ENCODE data around the gene CRLF3.
"Not testable (repeated sequence)": the region's sequence is repeated elsewhere in the genome, so short reads cannot be mapped to it uniquely, and the experiment has no call there.

CRLF3 gene

DNA sequence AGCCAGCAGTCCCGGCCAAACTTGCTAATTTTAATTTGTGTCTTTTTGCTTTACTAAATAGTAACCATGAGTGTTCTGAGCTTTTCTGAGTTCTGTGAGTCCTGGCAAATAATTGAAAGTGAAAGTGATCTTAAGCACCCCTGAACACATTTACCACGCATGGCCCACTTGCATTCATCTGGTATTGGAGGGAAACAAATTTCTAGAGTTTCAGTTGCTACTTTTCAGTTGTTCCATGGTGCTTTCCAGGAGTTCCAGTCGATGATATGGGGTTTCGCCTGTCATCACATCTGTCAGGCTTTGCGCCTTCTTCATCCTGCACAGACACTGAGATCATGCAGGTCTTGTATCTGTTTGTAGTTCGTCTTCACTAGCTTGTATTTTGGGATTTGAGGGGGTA is 44.1 kb downstream of the CRLF3 start:
- H3F3A ChIP-seq (ENCODE audit: insufficient read depth): peaks cover 49% of the 10 kb centered on the region
- no peak overlapping the region for H2AFZ ChIP-seq (ENCODE audit: low read depth, low read length, severe bottlenecking)
- H3K9me3 ChIP-seq (ENCODE audit: insufficient read depth, low read length): no peaks in the 10 kb centered on the region
- no peaks in the 10 kb centered on the region for H3K79me2 ChIP-seq (ENCODE audit: insufficient read depth, low read length)
- no peaks in the 10 kb centered on the region for H3K9me2 ChIP-seq (replicated peaks; ENCODE audit: insufficient read depth, low read length)
- H4K20me1 ChIP-seq (ENCODE audit: low read depth, low read length): 0 out of 2 replicates have a peak, but pooled peaks cover 9% of the 10 kb centered on the region
- H3K36me3 ChIP-seq (ENCODE audit: low read length): peaks cover 26% of the 10 kb centered on the region; the same call in 1 of the 2 replicates
- no peak overlapping the region for H3K4me2 ChIP-seq (ENCODE audit: low read depth, low read length, poor library complexity, severe bottlenecking)
- no peak overlapping the region for H3K27ac ChIP-seq (ENCODE audit: low read depth, low read length)
- no peak overlapping the region for H3K4me3 ChIP-seq (ENCODE audit: insufficient read depth, low read length, poor library complexity, severe bottlenecking)
- TF ChIP-seq, protein P1, sequence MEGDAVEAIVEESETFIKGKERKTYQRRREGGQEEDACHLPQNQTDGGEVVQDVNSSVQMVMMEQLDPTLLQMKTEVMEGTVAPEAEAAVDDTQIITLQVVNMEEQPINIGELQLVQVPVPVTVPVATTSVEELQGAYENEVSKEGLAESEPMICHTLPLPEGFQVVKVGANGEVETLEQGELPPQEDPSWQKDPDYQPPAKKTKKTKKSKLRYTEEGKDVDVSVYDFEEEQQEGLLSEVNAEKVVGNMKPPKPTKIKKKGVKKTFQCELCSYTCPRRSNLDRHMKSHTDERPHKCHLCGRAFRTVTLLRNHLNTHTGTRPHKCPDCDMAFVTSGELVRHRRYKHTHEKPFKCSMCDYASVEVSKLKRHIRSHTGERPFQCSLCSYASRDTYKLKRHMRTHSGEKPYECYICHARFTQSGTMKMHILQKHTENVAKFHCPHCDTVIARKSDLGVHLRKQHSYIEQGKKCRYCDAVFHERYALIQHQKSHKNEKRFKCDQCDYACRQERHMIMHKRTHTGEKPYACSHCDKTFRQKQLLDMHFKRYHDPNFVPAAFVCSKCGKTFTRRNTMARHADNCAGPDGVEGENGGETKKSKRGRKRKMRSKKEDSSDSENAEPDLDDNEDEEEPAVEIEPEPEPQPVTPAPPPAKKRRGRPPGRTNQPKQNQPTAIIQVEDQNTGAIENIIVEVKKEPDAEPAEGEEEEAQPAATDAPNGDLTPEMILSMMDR (IDR thresholded peaks at IDR 0.05; ENCODE audit: insufficient read depth, low read length, poor library complexity, severe bottlenecking): no peak
- H3K27me3 ChIP-seq (ENCODE audit: low read length): no peaks in the 10 kb centered on the region
- no peak overlapping the region for H3K9ac ChIP-seq (ENCODE audit: low read length)

DNA sequence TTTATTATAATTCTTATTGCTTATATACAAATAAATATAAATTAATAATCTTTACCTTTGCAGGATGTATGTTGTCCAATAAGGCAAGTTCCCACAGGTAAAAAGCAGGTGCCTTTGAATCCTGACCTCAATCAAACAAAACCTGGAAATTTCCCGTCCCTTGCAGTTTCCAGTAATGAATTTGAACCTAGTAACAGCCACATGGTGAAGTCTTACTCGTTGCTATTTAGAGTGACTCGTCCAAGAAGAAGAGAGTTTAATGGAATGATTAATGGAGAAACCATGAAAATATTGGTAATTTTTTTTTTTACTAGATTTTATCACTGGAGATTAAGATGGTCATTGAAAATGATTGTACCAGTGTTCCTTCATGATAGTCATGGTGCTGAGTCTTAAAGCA is 55.7 kb downstream of the CRLF3 start:
- peaks cover 21% of the 10 kb centered on the region; the same call in 1 of the 2 replicates for H3K36me3 ChIP-seq (ENCODE audit: low read length)
- H3K79me2 ChIP-seq (ENCODE audit: insufficient read depth, low read length); H3F3A ChIP-seq (ENCODE audit: insufficient read depth); H3K9ac ChIP-seq (ENCODE audit: low read length); H3K4me2 ChIP-seq (ENCODE audit: low read depth, low read length, poor library complexity, severe bottlenecking); H3K27ac ChIP-seq (ENCODE audit: low read depth, low read length); H3K27me3 ChIP-seq (ENCODE audit: low read length); H3K4me3 ChIP-seq (ENCODE audit: insufficient read depth, low read length, poor library complexity, severe bottlenecking); H4K20me1 ChIP-seq (ENCODE audit: low read depth, low read length); H3K9me2 ChIP-seq (replicated peaks; ENCODE audit: insufficient read depth, low read length); H2AFZ ChIP-seq (ENCODE audit: low read depth, low read length, severe bottlenecking); H3K9me3 ChIP-seq (ENCODE audit: insufficient read depth, low read length): not testable (repeated sequence)

DNA sequence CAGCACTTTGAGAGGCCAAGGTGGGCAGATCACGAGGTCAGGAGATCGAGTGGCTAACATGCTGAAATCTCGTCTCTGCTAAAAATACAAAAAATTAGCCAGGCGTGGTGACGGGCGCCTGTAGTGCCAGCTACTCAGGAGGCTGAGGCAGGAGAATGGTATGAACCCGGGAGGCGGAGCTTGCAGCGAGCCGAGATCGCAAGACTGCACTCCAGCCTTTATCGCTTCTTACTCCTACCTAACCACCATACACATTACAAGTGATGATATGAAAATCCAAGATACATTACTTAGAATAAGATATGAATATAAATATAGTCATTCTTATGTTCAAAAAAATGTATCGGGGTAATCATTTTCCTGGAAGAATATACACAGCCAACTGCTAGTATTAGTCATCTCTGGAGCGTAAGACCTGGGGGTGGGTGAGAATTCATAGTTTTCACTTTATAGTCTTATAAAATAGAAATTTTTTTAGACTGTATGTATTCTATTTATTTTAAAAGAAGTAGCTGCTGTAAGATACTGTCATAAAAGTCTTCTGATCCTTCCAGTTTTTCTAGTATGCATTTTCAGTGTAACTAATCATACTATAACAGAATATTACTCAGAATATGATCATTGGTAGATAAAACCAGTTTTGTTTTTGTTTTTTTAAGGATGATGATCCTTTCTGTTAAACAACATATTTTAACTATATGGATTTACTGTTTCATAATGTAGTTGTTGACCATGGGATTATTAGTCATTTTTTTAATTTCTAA is 56.7 kb downstream of the CRLF3 start:
- not testable (repeated sequence) for H3F3A ChIP-seq (ENCODE audit: insufficient read depth); H2AFZ ChIP-seq (ENCODE audit: low read depth, low read length, severe bottlenecking); H3K9ac ChIP-seq (ENCODE audit: low read length); H3K4me2 ChIP-seq (ENCODE audit: low read depth, low read length, poor library complexity, severe bottlenecking); H3K9me2 ChIP-seq (replicated peaks; ENCODE audit: insufficient read depth, low read length); H3K9me3 ChIP-seq (ENCODE audit: insufficient read depth, low read length); H3K4me3 ChIP-seq (ENCODE audit: insufficient read depth, low read length, poor library complexity, severe bottlenecking); H3K79me2 ChIP-seq (ENCODE audit: insufficient read depth, low read length); H4K20me1 ChIP-seq (ENCODE audit: low read depth, low read length); H3K27me3 ChIP-seq (ENCODE audit: low read length); H3K27ac ChIP-seq (ENCODE audit: low read depth, low read length)
- peaks cover 20% of the 10 kb centered on the region; the same call in 1 of the 2 replicates for H3K36me3 ChIP-seq (ENCODE audit: low read length)

DNA sequence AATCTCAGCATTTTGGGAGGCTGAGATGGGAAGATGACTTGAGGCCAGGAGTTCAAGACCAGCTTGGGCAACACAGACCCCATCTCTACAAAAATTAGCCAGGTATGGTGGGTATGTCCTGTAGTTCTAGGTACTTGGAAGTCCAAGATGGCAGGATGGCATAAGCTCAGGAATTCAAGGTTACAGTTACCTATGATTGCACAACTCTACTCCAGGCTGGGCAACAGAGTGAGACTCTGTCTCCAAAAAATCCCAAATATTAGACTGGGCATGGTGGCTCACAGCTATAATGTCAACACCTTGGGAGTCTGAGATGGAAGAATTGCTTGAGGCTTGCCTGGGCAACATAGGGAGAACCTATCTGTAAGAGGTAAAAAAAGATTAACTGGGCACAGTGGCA is 63.4 kb downstream of the CRLF3 start:
- Histone ChIP-seq H3K9ac (ENCODE audit: low read length) (no peak overlapping the region), H3K27me3 (ENCODE audit: low read length) (no peaks in the 10 kb centered on the region), H3F3A (ENCODE audit: insufficient read depth) (peaks cover 5% of the 10 kb centered on the region; the same call in 1 of the 2 replicates), H3K27ac (ENCODE audit: low read depth, low read length) (no peak overlapping the region), H3K79me2 (ENCODE audit: insufficient read depth, low read length) (peaks cover 14% of the 10 kb centered on the region), H3K4me2 (ENCODE audit: low read depth, low read length, poor library complexity, severe bottlenecking) (no peak overlapping the region), H3K9me2 (replicated peaks; ENCODE audit: insufficient read depth, low read length) (no peaks in the 10 kb centered on the region), H4K20me1 (ENCODE audit: low read depth, low read length) (peaks cover 4% of the 10 kb centered on the region; the same call in 1 of the 2 replicates), H2AFZ (ENCODE audit: low read depth, low read length, severe bottlenecking) (no peak overlapping the region), H3K9me3 (ENCODE audit: insufficient read depth, low read length) (no peaks in the 10 kb centered on the region), H3K36me3 (ENCODE audit: low read length) (peaks cover 11% of the 10 kb centered on the region; the same call in 1 of the 2 replicates), H3K4me3 (ENCODE audit: insufficient read depth, low read length, poor library complexity, severe bottlenecking) (no peak overlapping the region)
- TF ChIP-seq EZH2phosphoT487 (conservative IDR thresholded peaks at IDR 0.05; ENCODE audit: low read length): no peak
- TF ChIP-seq, protein P1 (IDR thresholded peaks at IDR 0.05; ENCODE audit: insufficient read depth, low read length, poor library complexity, severe bottlenecking): no peak

DNA sequence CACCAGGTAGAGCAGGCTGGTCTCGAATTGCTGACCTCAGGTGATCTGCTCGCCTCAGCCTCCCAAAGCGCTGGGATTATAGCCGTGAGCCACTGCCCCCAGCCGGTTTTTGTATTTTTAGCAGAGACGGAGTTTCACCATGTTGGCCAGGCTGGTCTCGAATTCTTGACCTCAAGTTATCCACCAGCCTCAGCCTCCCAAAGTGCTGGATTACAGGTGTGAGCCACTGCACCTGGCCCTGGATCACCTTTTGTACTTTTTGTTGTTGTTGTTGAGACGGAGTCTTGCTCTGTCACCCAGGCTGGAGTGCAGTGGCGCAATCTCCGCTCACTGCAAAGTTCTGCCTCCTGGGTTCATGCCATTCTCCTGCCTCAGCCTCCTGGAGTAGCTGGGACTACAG is 71.2 kb downstream of the CRLF3 start:
- Histone ChIP-seq H3K79me2 (ENCODE audit: insufficient read depth, low read length) (peaks cover 17% of the 10 kb centered on the region), H3K36me3 (ENCODE audit: low read length) (0 out of 2 replicates have a peak, but pooled peaks cover 12% of the 10 kb centered on the region)
- H3K4me3 ChIP-seq (ENCODE audit: insufficient read depth, low read length, poor library complexity, severe bottlenecking); H3K4me2 ChIP-seq (ENCODE audit: low read depth, low read length, poor library complexity, severe bottlenecking); H3K27me3 ChIP-seq (ENCODE audit: low read length); H3K27ac ChIP-seq (ENCODE audit: low read depth, low read length); H3K9me2 ChIP-seq (replicated peaks; ENCODE audit: insufficient read depth, low read length); H3K9ac ChIP-seq (ENCODE audit: low read length); H4K20me1 ChIP-seq (ENCODE audit: low read depth, low read length); H3F3A ChIP-seq (ENCODE audit: insufficient read depth); H2AFZ ChIP-seq (ENCODE audit: low read depth, low read length, severe bottlenecking); H3K9me3 ChIP-seq (ENCODE audit: insufficient read depth, low read length): not testable (repeated sequence)

DNA sequence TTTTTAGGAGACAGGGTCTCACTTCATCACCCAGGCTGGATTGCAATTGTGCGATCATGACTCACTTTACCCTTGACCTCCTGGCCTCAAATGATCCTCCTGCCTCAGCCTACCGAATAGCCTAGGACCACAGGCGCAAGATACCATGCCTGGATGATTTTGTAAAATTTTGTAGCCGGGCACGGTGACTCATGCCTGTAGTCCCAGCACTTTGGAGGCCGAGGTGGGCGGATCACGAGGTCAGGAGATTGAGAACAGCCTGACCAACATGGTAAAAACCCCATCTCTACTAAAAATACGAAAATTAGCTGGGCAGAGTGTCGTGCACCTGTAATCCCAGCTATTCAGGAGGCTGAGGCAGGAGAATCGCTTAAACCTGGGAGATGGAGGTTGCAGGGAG is 73.5 kb downstream of the CRLF3 start:
- not testable (repeated sequence) for H3K27ac ChIP-seq (ENCODE audit: low read depth, low read length); H3K9ac ChIP-seq (ENCODE audit: low read length); H3K9me3 ChIP-seq (ENCODE audit: insufficient read depth, low read length); H3K79me2 ChIP-seq (ENCODE audit: insufficient read depth, low read length); H3K9me2 ChIP-seq (replicated peaks; ENCODE audit: insufficient read depth, low read length); H2AFZ ChIP-seq (ENCODE audit: low read depth, low read length, severe bottlenecking); H3K27me3 ChIP-seq (ENCODE audit: low read length); H3K4me3 ChIP-seq (ENCODE audit: insufficient read depth, low read length, poor library complexity, severe bottlenecking); H4K20me1 ChIP-seq (ENCODE audit: low read depth, low read length); H3K36me3 ChIP-seq (ENCODE audit: low read length); H3F3A ChIP-seq (ENCODE audit: insufficient read depth); H3K4me2 ChIP-seq (ENCODE audit: low read depth, low read length, poor library complexity, severe bottlenecking)
